Fibroblast of the aortic adventitia (primary cell): ENCODE results near the gene SOBP. TPM values are rescaled to one million over a fixed set of nuclear protein-coding genes. Genes with fewer than 3 reads are reported as not detected.
A peak's percentile ranks its signal among the peaks of the same experiment; 100 is the strongest.

Source experiments
- DNase-seq: peaks from one replicate; pipeline ENCODE4 v3.0.0-alpha.2; 2010; ENCODE audit warnings: low read depth
- H3K4me3 ChIP-seq: 2 replicates; pipeline ENCODE4 v1.5.1; 2011; ENCODE audit warnings: low read depth, mild to moderate bottlenecking, control low read depth, low read length, moderate library complexity
- CTCF ChIP-seq: IDR thresholded peaks from 2 replicates; pipeline ENCODE4 v1.5.1; 2011; ENCODE audit warnings: mild to moderate bottlenecking, low read length, control low read depth, inconsistent platforms; ENCODE audit not compliant: insufficient read depth
- total RNA-seq: library from RNA; depleted of rRNA; stranded (reverse); fragments of >200 nt; gene quantifications from 2 replicates; pipeline ENCODE4 v1.2.3, GENCODE V29; 2012; ENCODE audit warnings: low replicate concordance

The SOBP gene
- total RNA-seq, 1 donor: 7.9 TPM

- peak; percentile 94 for DNase-seq
- H3K4me3 ChIP-seq: no peak overlapping the region
- no peak for TF ChIP-seq CTCF
These were observed 156.3 kb downstream of the SOBP start for GRCh38 chr6:107646176-107646575.

- no peak for TF ChIP-seq CTCF
- H3K4me3 ChIP-seq: no peak overlapping the region
- DNase-seq: no peak
These were observed 157.0 kb downstream of the SOBP start for GRCh38 chr6:107646776-107647438.

GRCh38 chr6:107647439-107647948 lies 157.6 kb downstream of the SOBP start:
- DNase-seq: no peak
- no peak for TF ChIP-seq CTCF
- no peak overlapping the region for H3K4me3 ChIP-seq

- H3K4me3 ChIP-seq: no peak overlapping the region
- no peak for TF ChIP-seq CTCF
- no peak for DNase-seq
These were observed 159.1 kb downstream of the SOBP start for GRCh38 chr6:107648983-107649382.

- TF ChIP-seq CTCF: no peak
- peak; percentile 51 for DNase-seq
- no peak overlapping the region for H3K4me3 ChIP-seq
These were observed 162.7 kb downstream of the SOBP start for GRCh38 chr6:107652526-107653182.

GRCh38 chr6:107653183-107653580 lies 163.3 kb downstream of the SOBP start:
- DNase-seq: no peak
- H3K4me3 ChIP-seq: no peak overlapping the region
- TF ChIP-seq CTCF: no peak
